ENCODE data around the gene CPNE5.

The CPNE5 gene

GRCh38 chr6:36836111-36837021 is 2.9 kb downstream of the CPNE5 start:
- no peak overlapping the region for H4K12ac ChIP-seq (ENCODE audit: low read depth, low read length)
- no peak overlapping the region for H2BK5ac ChIP-seq (ENCODE audit: low read depth, low read length, poor library complexity)
- no peak overlapping the region for H3K4ac ChIP-seq (ENCODE audit: low read depth, low read length)
- H3K9ac ChIP-seq (ENCODE audit: low read length) = no peak overlapping the region
- no peak overlapping the region for H3K4me3 ChIP-seq (ENCODE audit: low read depth, low read length)
- H3K4me2 ChIP-seq (ENCODE audit: low read length) = no peak overlapping the region
- no peaks in the 10 kb centered on the region for H3K79me2 ChIP-seq (ENCODE audit: control insufficient read depth, insufficient read depth, low read length, poor library complexity)
- H2AK5ac ChIP-seq (ENCODE audit: low read length) = no peak overlapping the region
- peaks cover 8% of the 10 kb centered on the region for H3K9me3 ChIP-seq (ENCODE audit: insufficient read depth, low read depth, low read length)
- no peak overlapping the region for H3K23ac ChIP-seq (ENCODE audit: low read length)
- no peak overlapping the region for H3K27ac ChIP-seq (ENCODE audit: low read depth, low read length)
- H4K91ac ChIP-seq (ENCODE audit: low read depth, low read length) = no peak overlapping the region
- no peak overlapping the region for H2BK120ac ChIP-seq (ENCODE audit: insufficient read depth, low read length, poor library complexity)
- no peak for DNase-seq
- no peak overlapping the region for H3K18ac ChIP-seq (ENCODE audit: low read length)
- no peak overlapping the region for H3K14ac ChIP-seq (ENCODE audit: low read length)
- no peak overlapping the region for H4K8ac ChIP-seq (ENCODE audit: low read depth, low read length)
- H3K36me3 ChIP-seq (ENCODE audit: control insufficient read depth in 1 of 2, insufficient read depth in 2 of 2, low read length in 2 of 2) = no peaks in the 10 kb centered on the region
- peaks cover 35% of the 10 kb centered on the region for H3K27me3 ChIP-seq (ENCODE audit: insufficient read depth, low read length)
- WGBS (ENCODE audit: extremely low coverage, insufficient coverage, insufficient read length) = no CpG with 5 or more reads among the region's 3 CpGs
- H3K4me1 ChIP-seq (ENCODE audit: control insufficient read depth in 1 of 2, insufficient read depth in 2 of 2, low read length in 2 of 2) = peaks cover 19 to 20% of the 10 kb centered on the region in 2 experiments
- H2BK12ac ChIP-seq (ENCODE audit: low read length) = no peak overlapping the region
- H2AFZ ChIP-seq (ENCODE audit: insufficient read depth, low read length, poor library complexity) = no peak overlapping the region
- H3K79me1 ChIP-seq (ENCODE audit: low read length) = no peaks in the 10 kb centered on the region

- H3K27me3 ChIP-seq (ENCODE audit: insufficient read depth, low read length) = peaks cover 23% of the 10 kb centered on the region
- no CpG with 5 or more reads among the region's 17 CpGs for WGBS (ENCODE audit: extremely low coverage, insufficient coverage, insufficient read length)
Measured at GRCh38 chr6:36834576-36835341, 4.5 kb downstream of the CPNE5 start.

GRCh38 chr6:36833182-36833789 is 6.0 kb downstream of the CPNE5 start:
- H3K4ac ChIP-seq (ENCODE audit: low read depth, low read length) = no peak overlapping the region
- H3K9me3 ChIP-seq (ENCODE audit: insufficient read depth, low read depth, low read length) = peaks cover 3% of the 10 kb centered on the region
- H2AK5ac ChIP-seq (ENCODE audit: low read length) = no peak overlapping the region
- peaks cover 3 to 4% of the 10 kb centered on the region in 2 experiments for H3K4me1 ChIP-seq (ENCODE audit: control insufficient read depth in 1 of 2, insufficient read depth in 2 of 2, low read length in 2 of 2)
- no peak overlapping the region for H4K91ac ChIP-seq (ENCODE audit: low read depth, low read length)
- no peak overlapping the region for H3K18ac ChIP-seq (ENCODE audit: low read length)
- H3K27ac ChIP-seq (ENCODE audit: low read depth, low read length) = no peak overlapping the region
- no peak overlapping the region for H3K4me3 ChIP-seq (ENCODE audit: low read depth, low read length)
- H2BK12ac ChIP-seq (ENCODE audit: low read length) = no peak overlapping the region
- no peaks in the 10 kb centered on the region for H3K36me3 ChIP-seq (ENCODE audit: control insufficient read depth in 1 of 2, insufficient read depth in 2 of 2, low read length in 2 of 2)
- H2BK5ac ChIP-seq (ENCODE audit: low read depth, low read length, poor library complexity) = no peak overlapping the region
- no peak overlapping the region for H3K4me2 ChIP-seq (ENCODE audit: low read length)
- no peak for DNase-seq
- H2BK120ac ChIP-seq (ENCODE audit: insufficient read depth, low read length, poor library complexity) = no peak overlapping the region
- no peak overlapping the region for H3K9ac ChIP-seq (ENCODE audit: low read length)
- H3K79me1 ChIP-seq (ENCODE audit: low read length) = no peaks in the 10 kb centered on the region
- no peak overlapping the region for H3K23ac ChIP-seq (ENCODE audit: low read length)
- no CpG with 5 or more reads among the region's 7 CpGs for WGBS (ENCODE audit: extremely low coverage, insufficient coverage, insufficient read length)
- H4K8ac ChIP-seq (ENCODE audit: low read depth, low read length) = no peak overlapping the region
- H3K79me2 ChIP-seq (ENCODE audit: control insufficient read depth, insufficient read depth, low read length, poor library complexity) = no peaks in the 10 kb centered on the region
- H3K27me3 ChIP-seq (ENCODE audit: insufficient read depth, low read length) = peaks cover 10% of the 10 kb centered on the region
- no peak overlapping the region for H2AFZ ChIP-seq (ENCODE audit: insufficient read depth, low read length, poor library complexity)
- no peak overlapping the region for H3K14ac ChIP-seq (ENCODE audit: low read length)
- no peak overlapping the region for H4K12ac ChIP-seq (ENCODE audit: low read depth, low read length)

More at GRCh38 chr6:36834576-36835341, 4.5 kb downstream of the CPNE5 start:
- no peak overlapping the region for H3K18ac ChIP-seq (ENCODE audit: low read length)
- no peak overlapping the region for H2BK12ac ChIP-seq (ENCODE audit: low read length)
- H3K4me3 ChIP-seq (ENCODE audit: low read depth, low read length) = no peak overlapping the region
- no peak overlapping the region for H2AFZ ChIP-seq (ENCODE audit: insufficient read depth, low read length, poor library complexity)
- no peak overlapping the region for H3K14ac ChIP-seq (ENCODE audit: low read length)
- no peaks in the 10 kb centered on the region for H3K79me1 ChIP-seq (ENCODE audit: low read length)
- no peak overlapping the region for H2BK5ac ChIP-seq (ENCODE audit: low read depth, low read length, poor library complexity)
- H4K8ac ChIP-seq (ENCODE audit: low read depth, low read length) = no peak overlapping the region
- H3K9ac ChIP-seq (ENCODE audit: low read length) = no peak overlapping the region
- peak; percentile 60 to 75 for DNase-seq
- no peak overlapping the region for H3K4me2 ChIP-seq (ENCODE audit: low read length)
- no peaks in the 10 kb centered on the region for H3K36me3 ChIP-seq (ENCODE audit: control insufficient read depth in 1 of 2, insufficient read depth in 2 of 2, low read length in 2 of 2)
- H2AK5ac ChIP-seq (ENCODE audit: low read length) = no peak overlapping the region
- H2BK120ac ChIP-seq (ENCODE audit: insufficient read depth, low read length, poor library complexity) = no peak overlapping the region
- H3K23ac ChIP-seq (ENCODE audit: low read length) = no peak overlapping the region
- H4K91ac ChIP-seq (ENCODE audit: low read depth, low read length) = no peak overlapping the region
- no peak overlapping the region for H4K12ac ChIP-seq (ENCODE audit: low read depth, low read length)
- H3K27ac ChIP-seq (ENCODE audit: low read depth, low read length) = no peak overlapping the region
- peaks cover 8 to 9% of the 10 kb centered on the region in 2 experiments for H3K4me1 ChIP-seq (ENCODE audit: control insufficient read depth in 1 of 2, insufficient read depth in 2 of 2, low read length in 2 of 2)
- no peak overlapping the region for H3K4ac ChIP-seq (ENCODE audit: low read depth, low read length)
- peaks cover 3% of the 10 kb centered on the region for H3K9me3 ChIP-seq (ENCODE audit: insufficient read depth, low read depth, low read length)
- H3K79me2 ChIP-seq (ENCODE audit: control insufficient read depth, insufficient read depth, low read length, poor library complexity) = no peaks in the 10 kb centered on the region

- Histone ChIP-seq H4K12ac (ENCODE audit: low read depth, low read length) (no peak overlapping the region), H3K14ac (ENCODE audit: low read length) (no peak overlapping the region), H3K79me1 (ENCODE audit: low read length) (peaks cover under 1% of the 10 kb centered on the region), H2BK5ac (ENCODE audit: low read depth, low read length, poor library complexity) (no peak overlapping the region), H3K4me1 (ENCODE audit: control insufficient read depth in 1 of 2, insufficient read depth in 2 of 2, low read length in 2 of 2) (peaks cover 9 to 13% of the 10 kb centered on the region in 2 experiments), H2BK120ac (ENCODE audit: insufficient read depth, low read length, poor library complexity) (no peak overlapping the region), H3K4ac (ENCODE audit: low read depth, low read length) (no peak overlapping the region), H4K8ac (ENCODE audit: low read depth, low read length) (no peak overlapping the region), H4K91ac (ENCODE audit: low read depth, low read length) (no peak overlapping the region), H3K27me3 (ENCODE audit: insufficient read depth, low read length) (no peaks in the 10 kb centered on the region), H2BK12ac (ENCODE audit: low read length) (no peak overlapping the region), H3K23ac (ENCODE audit: low read length) (no peak overlapping the region), H3K4me2 (ENCODE audit: low read length) (no peak overlapping the region), H3K9ac (ENCODE audit: low read length) (no peak overlapping the region), H3K79me2 (ENCODE audit: control insufficient read depth, insufficient read depth, low read length, poor library complexity) (no peaks in the 10 kb centered on the region), H3K27ac (ENCODE audit: low read depth, low read length) (no peak overlapping the region), H3K9me3 (ENCODE audit: insufficient read depth, low read depth, low read length) (peaks cover 3% of the 10 kb centered on the region), H2AFZ (ENCODE audit: insufficient read depth, low read length, poor library complexity) (no peak overlapping the region), H3K18ac (ENCODE audit: low read length) (no peak overlapping the region), H3K4me3 (ENCODE audit: low read depth, low read length) (no peak overlapping the region), H2AK5ac (ENCODE audit: low read length) (no peak overlapping the region), H3K36me3 (ENCODE audit: control insufficient read depth in 1 of 2, insufficient read depth in 2 of 2, low read length in 2 of 2) (no peaks in the 10 kb centered on the region)
- WGBS (ENCODE audit: extremely low coverage, insufficient coverage, insufficient read length) = no CpG with 5 or more reads among the region's 5 CpGs
- no peak for DNase-seq
Measured at GRCh38 chr6:36832313-36832712, 6.9 kb downstream of the CPNE5 start.
